ENCODE results near the gene ADSS1. TPM values are rescaled to one million over a fixed set of nuclear protein-coding genes. Genes with fewer than 3 reads are reported as not detected.
A peak's percentile ranks its signal among the peaks of the same experiment; 100 is the strongest.

The ADSS1 gene
- total and polyA plus RNA-seq, 4 donors: 1.8 to 18.8 (median 12.2) TPM

GRCh38 chr14:104758981-104759969, 35.2 kb downstream of the ADSS1 start:
- H3K36me3 ChIP-seq (ENCODE audit: control insufficient read depth in 4 of 4, insufficient read depth in 3 of 4, low read depth in 1 of 4, low read length in 3 of 4): peaks cover 5 to 40% (median 18%) of the 10 kb centered on the region in 4 donors
- H3K4me3 ChIP-seq (ENCODE audit: low read depth in 1 of 3, low read length in 3 of 3): no peak overlapping the region
- H3K9me3 ChIP-seq (ENCODE audit: control insufficient read depth in 4 of 4, low read length in 3 of 4): no peaks in the 10 kb centered on the region
- H3K4me1 ChIP-seq (ENCODE audit: control insufficient read depth in 4 of 4, insufficient read depth in 4 of 4, low read length in 3 of 4): peaks cover 5 to 19% (median 18%) of the 10 kb centered on the region in 4 donors
- 86% methylated on average over 30 of the region's 30 CpGs for WGBS
- TF ChIP-seq FOXA1 (IDR thresholded peaks at IDR 0.05): no peak
- TF ChIP-seq MAX (IDR thresholded peaks at IDR 0.05): no peak
- no peak for TF ChIP-seq RXRA (IDR thresholded peaks at IDR 0.05)
- TF ChIP-seq, protein P1, sequence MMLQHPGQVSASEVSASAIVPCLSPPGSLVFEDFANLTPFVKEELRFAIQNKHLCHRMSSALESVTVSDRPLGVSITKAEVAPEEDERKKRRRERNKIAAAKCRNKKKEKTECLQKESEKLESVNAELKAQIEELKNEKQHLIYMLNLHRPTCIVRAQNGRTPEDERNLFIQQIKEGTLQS (IDR thresholded peaks at IDR 0.05): no peak
- TF ChIP-seq HNF4A (conservative IDR thresholded peaks at IDR 0.05): no peak
- TF ChIP-seq, protein P2, sequence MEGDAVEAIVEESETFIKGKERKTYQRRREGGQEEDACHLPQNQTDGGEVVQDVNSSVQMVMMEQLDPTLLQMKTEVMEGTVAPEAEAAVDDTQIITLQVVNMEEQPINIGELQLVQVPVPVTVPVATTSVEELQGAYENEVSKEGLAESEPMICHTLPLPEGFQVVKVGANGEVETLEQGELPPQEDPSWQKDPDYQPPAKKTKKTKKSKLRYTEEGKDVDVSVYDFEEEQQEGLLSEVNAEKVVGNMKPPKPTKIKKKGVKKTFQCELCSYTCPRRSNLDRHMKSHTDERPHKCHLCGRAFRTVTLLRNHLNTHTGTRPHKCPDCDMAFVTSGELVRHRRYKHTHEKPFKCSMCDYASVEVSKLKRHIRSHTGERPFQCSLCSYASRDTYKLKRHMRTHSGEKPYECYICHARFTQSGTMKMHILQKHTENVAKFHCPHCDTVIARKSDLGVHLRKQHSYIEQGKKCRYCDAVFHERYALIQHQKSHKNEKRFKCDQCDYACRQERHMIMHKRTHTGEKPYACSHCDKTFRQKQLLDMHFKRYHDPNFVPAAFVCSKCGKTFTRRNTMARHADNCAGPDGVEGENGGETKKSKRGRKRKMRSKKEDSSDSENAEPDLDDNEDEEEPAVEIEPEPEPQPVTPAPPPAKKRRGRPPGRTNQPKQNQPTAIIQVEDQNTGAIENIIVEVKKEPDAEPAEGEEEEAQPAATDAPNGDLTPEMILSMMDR (IDR thresholded peaks at IDR 0.05; ENCODE audit: low read depth, low read length, missing input control): no peak
- no peak for TF ChIP-seq SP1 (IDR thresholded peaks at IDR 0.05)
- no peak for TF ChIP-seq GABPA (IDR thresholded peaks at IDR 0.05 in 1 of 2, conservative IDR thresholded peaks at IDR 0.05 in 1 of 2)
- TF ChIP-seq, protein P3, sequence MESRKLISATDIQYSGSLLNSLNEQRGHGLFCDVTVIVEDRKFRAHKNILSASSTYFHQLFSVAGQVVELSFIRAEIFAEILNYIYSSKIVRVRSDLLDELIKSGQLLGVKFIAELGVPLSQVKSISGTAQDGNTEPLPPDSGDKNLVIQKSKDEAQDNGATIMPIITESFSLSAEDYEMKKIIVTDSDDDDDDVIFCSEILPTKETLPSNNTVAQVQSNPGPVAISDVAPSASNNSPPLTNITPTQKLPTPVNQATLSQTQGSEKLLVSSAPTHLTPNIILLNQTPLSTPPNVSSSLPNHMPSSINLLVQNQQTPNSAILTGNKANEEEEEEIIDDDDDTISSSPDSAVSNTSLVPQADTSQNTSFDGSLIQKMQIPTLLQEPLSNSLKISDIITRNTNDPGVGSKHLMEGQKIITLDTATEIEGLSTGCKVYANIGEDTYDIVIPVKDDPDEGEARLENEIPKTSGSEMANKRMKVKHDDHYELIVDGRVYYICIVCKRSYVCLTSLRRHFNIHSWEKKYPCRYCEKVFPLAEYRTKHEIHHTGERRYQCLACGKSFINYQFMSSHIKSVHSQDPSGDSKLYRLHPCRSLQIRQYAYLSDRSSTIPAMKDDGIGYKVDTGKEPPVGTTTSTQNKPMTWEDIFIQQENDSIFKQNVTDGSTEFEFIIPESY (IDR thresholded peaks at IDR 0.05): no peak
- TF ChIP-seq RAD21 (IDR thresholded peaks at IDR 0.05): no peak
- TF ChIP-seq EGR1 (IDR thresholded peaks at IDR 0.05; ENCODE audit: low read depth in 2 of 2): no peak
- TF ChIP-seq NR2F2 (IDR thresholded peaks at IDR 0.05): no peak
- TF ChIP-seq YY1 (IDR thresholded peaks at IDR 0.05): no peak
- no peak for TF ChIP-seq HNF4G (IDR thresholded peaks at IDR 0.05)
- no peak for TF ChIP-seq JUND (IDR thresholded peaks at IDR 0.05)
- TF ChIP-seq FOXA2 (IDR thresholded peaks at IDR 0.05): no peak
- DNase-seq (ENCODE audit: low spot score): no peak
- no peak overlapping the region for H3K27ac ChIP-seq (ENCODE audit: low read depth in 1 of 2, low read length in 2 of 2)
- no peaks in the 10 kb centered on the region for H3K27me3 ChIP-seq (ENCODE audit: control insufficient read depth in 4 of 4, insufficient read depth in 4 of 4, low read length in 3 of 4)
- H3K9ac ChIP-seq (ENCODE audit: low read depth in 1 of 2, low read length in 2 of 2): no peak overlapping the region

GRCh38 chr14:104765517-104765916, 41.5 kb downstream of the ADSS1 start:
- H3K9ac ChIP-seq (ENCODE audit: low read depth in 1 of 2, low read length in 2 of 2): peak overlapping the region in 1 of 2 donors; percentile 70
- no peaks in the 10 kb centered on the region for H3K9me3 ChIP-seq (ENCODE audit: control insufficient read depth in 4 of 4, low read length in 3 of 4)
- WGBS: 35% methylated on average over 3 of the region's 3 CpGs
- H3K36me3 ChIP-seq (ENCODE audit: control insufficient read depth in 4 of 4, insufficient read depth in 3 of 4, low read depth in 1 of 4, low read length in 3 of 4): peaks cover 0 to 4% (median 2%) of the 10 kb centered on the region in 4 donors
- peaks cover 5 to 34% (median 18%) of the 10 kb centered on the region in 4 donors for H3K4me1 ChIP-seq (ENCODE audit: control insufficient read depth in 4 of 4, insufficient read depth in 4 of 4, low read length in 3 of 4)
- H3K27me3 ChIP-seq (ENCODE audit: control insufficient read depth in 4 of 4, insufficient read depth in 4 of 4, low read length in 3 of 4): no peaks in the 10 kb centered on the region
- H3K27ac ChIP-seq (ENCODE audit: low read depth in 1 of 2, low read length in 2 of 2): peak overlapping the region; percentile 28 to 31
- peak overlapping the region in 2 of 3 donors; percentile 22 to 68 for H3K4me3 ChIP-seq (ENCODE audit: low read depth in 1 of 3, low read length in 3 of 3)
- no peak for DNase-seq (ENCODE audit: low spot score)
- TF ChIP-seq RAD21 (IDR thresholded peaks at IDR 0.05) (no peak), YY1 (IDR thresholded peaks at IDR 0.05) (peak; percentile 34), RXRA (IDR thresholded peaks at IDR 0.05) (no peak), HNF4G (IDR thresholded peaks at IDR 0.05) (no peak), SP1 (IDR thresholded peaks at IDR 0.05) (no peak), EGR1 (IDR thresholded peaks at IDR 0.05; ENCODE audit: low read depth in 2 of 2) (no peak), NR2F2 (IDR thresholded peaks at IDR 0.05) (no peak), MAX (IDR thresholded peaks at IDR 0.05) (no peak)
- TF ChIP-seq, protein P2 (IDR thresholded peaks at IDR 0.05; ENCODE audit: low read depth, low read length, missing input control): peak; percentile 6
- TF ChIP-seq, protein P3 (IDR thresholded peaks at IDR 0.05): no peak
